ENCODE measurements around the gene RAD51AP1. TPM values are rescaled to one million over a fixed set of nuclear protein-coding genes. Genes with fewer than 3 reads are reported as not detected.

Gene RAD51AP1
- polyA plus RNA-seq, 2 of the 4 experiments (the other 2 are of a cell fraction), result 30.6 to 56.7 TPM

DNA sequence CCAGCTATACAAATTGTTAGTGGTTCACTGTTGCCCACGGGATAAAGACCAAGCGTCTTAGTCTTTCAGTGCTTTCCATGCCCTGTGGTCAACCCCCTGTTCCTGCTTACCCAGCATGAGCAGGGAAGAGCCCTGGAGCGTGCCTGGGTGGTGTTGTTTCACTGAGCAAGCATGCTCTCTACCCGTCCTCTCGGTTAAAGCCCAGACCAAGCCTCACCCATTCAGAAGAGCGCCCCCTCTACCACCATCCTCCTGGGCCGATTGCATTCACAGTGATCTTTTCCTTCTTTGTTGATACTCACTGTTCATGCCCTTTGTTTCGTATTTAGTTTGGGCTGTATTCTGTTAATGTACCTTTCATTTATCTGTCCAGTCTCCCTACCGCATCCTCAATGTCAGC, 48.4 kb downstream of the RAD51AP1 start:
- peak in 1 of 2 experiments; percentile 66; a peak in 3 of 6 replicates for ATAC-seq
- no peak for FAIRE-seq
- Histone ChIP-seq H3K9me3 (no peaks in the 10 kb centered on the region), H3K4me2 (no peak overlapping the region), H3K27ac (no peak overlapping the region), H3K4me3 (no peak overlapping the region), H3K4me1 (no peaks in the 10 kb centered on the region)
- DNase-seq (ENCODE audit: low read depth in 1 of 2, low spot score in 1 of 2), result no peak
- WGBS (ENCODE audit: missing lambda C conversion rate), result 26% methylated on average over 9 of the region's 9 CpGs
- POLR2A ChIA-PET, result no interaction called here
- TF ChIP-seq, protein P1, sequence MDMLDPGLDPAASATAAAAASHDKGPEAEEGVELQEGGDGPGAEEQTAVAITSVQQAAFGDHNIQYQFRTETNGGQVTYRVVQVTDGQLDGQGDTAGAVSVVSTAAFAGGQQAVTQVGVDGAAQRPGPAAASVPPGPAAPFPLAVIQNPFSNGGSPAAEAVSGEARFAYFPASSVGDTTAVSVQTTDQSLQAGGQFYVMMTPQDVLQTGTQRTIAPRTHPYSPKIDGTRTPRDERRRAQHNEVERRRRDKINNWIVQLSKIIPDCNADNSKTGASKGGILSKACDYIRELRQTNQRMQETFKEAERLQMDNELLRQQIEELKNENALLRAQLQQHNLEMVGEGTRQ (IDR thresholded peaks at IDR 0.05), result no peak
- TF ChIP-seq RNF2 (IDR thresholded peaks at IDR 0.05; ENCODE audit: borderline replicate concordance, low read depth) (no peak), EHMT2 (IDR thresholded peaks at IDR 0.05; ENCODE audit: low read depth) (no peak)
- CTCF ChIA-PET, result interaction anchor here (0.5 to 8.5 kb wide), 4 partner anchors 13 to 670 kb away, joined by 3 to 62 read pairs (median 4); no protein-coding TSS in a partner anchor

- ATAC-seq (no peak), DNase-seq (ENCODE audit: low read depth in 1 of 2, low spot score in 1 of 2) (no peak), FAIRE-seq (no peak)
- CTCF ChIA-PET, result interaction anchor here (0.6 to 8.5 kb wide), 3 partner anchors 9 to 317 kb away, joined by 4 to 62 read pairs (median 4); no protein-coding TSS in a partner anchor
- Histone ChIP-seq H3K27ac (no peak overlapping the region), H3K4me2 (no peak overlapping the region), H3K9me3 (no peaks in the 10 kb centered on the region), H3K4me1 (no peaks in the 10 kb centered on the region), H3K4me3 (no peak overlapping the region)
- WGBS (ENCODE audit: missing lambda C conversion rate), result 36% methylated on average over 3 of the region's 3 CpGs
- POLR2A ChIA-PET, result no interaction called here
- no peak for TF ChIP-seq TP53 (CRISPR knock-in tag; IDR thresholded peaks at IDR 0.05)
- no peak for TF ChIP-seq ZNF302 (CRISPR knock-in tag; IDR thresholded peaks at IDR 0.05)
- TF ChIP-seq MYC (IDR thresholded peaks at IDR 0.05; ENCODE audit: borderline replicate concordance, low read length), result no peak
- TF ChIP-seq POLR2AphosphoS2 (conservative IDR thresholded peaks at IDR 0.05; ENCODE audit: low read length), result no peak
- TF ChIP-seq BHLHE40 (IDR thresholded peaks at IDR 0.05; ENCODE audit: low read depth, low read length), result no peak
- TF ChIP-seq JUNB (IDR thresholded peaks at IDR 0.05), result no peak
- no peak for TF ChIP-seq PHF8 (IDR thresholded peaks at IDR 0.05; ENCODE audit: borderline replicate concordance, low read depth)
- no peak for TF ChIP-seq FOXS1 (CRISPR knock-in tag; IDR thresholded peaks at IDR 0.05)
These were observed 50.2 kb downstream of the RAD51AP1 start for GRCh38 chr12:4588916-4589315.

DNA sequence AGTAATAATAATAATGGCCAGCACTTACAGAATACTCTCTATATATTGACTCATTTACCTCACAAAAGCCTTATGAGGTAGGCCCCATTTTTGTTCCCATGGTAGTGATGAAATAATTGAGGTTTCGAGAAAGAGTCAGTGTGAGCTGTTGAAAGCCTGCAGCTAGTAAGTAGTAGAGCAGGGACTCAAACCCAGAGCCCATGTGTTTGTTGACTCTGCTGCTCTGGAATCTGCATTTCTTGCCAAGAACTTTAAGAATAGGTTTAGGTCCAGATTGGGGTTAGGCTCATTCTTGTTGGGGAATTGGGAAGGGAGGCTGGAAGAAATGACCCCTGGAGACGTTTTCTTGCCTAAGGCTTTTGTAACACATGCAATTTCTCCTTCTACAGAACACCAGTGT, 51.3 kb downstream of the RAD51AP1 start:
- DNase-seq (ENCODE audit: low read depth in 1 of 2, low spot score in 1 of 2) (no peak), FAIRE-seq (no peak), ATAC-seq (no peak)
- ChIA-PET CTCF (interaction anchor here (3.6 to 8.5 kb wide), 2 partner anchors 9 to 14 kb away, joined by 14 to 62 read pairs; no protein-coding TSS in a partner anchor), POLR2A (no interaction called here)
- no peak overlapping the region for H3K27ac ChIP-seq
- TF ChIP-seq MAFK (IDR thresholded peaks at IDR 0.05; ENCODE audit: partially characterized antibody) (no peak), CTCF (IDR thresholded peaks at IDR 0.05) (no peak), JUN (IDR thresholded peaks at IDR 0.05) (no peak), BCL3 (IDR thresholded peaks at IDR 0.05) (no peak), BHLHE40 (IDR thresholded peaks at IDR 0.05; ENCODE audit: low read depth, low read length) (no peak), ZFP36 (IDR thresholded peaks at IDR 0.05; ENCODE audit: borderline replicate concordance, partially characterized antibody) (no peak), RARB (CRISPR knock-in tag; IDR thresholded peaks at IDR 0.05) (no peak), KDM1A (IDR thresholded peaks at IDR 0.05; ENCODE audit: low read depth) (no peak), ZC3H11A (IDR thresholded peaks at IDR 0.05) (no peak), EP300 (IDR thresholded peaks at IDR 0.05) (no peak), RAD21 (conservative IDR thresholded peaks at IDR 0.05 in 1 of 2, IDR thresholded peaks at IDR 0.05 in 1 of 2) (no peak), FOSL2 (IDR thresholded peaks at IDR 0.05) (no peak), FOSL2 (CRISPR knock-in tag; IDR thresholded peaks at IDR 0.05) (no peak), HEYL (CRISPR knock-in tag; IDR thresholded peaks at IDR 0.05) (no peak), CHD2 (IDR thresholded peaks at IDR 0.05; ENCODE audit: low read length, partially characterized antibody) (no peak), FOXS1 (CRISPR knock-in tag; IDR thresholded peaks at IDR 0.05) (no peak), HMGXB4 (CRISPR knock-in tag; IDR thresholded peaks at IDR 0.05; ENCODE audit: borderline replicate concordance) (no peak), CBX8 (IDR thresholded peaks at IDR 0.05) (no peak), HDAC2 (IDR thresholded peaks at IDR 0.05) (no peak), ZSCAN20 (CRISPR knock-in tag; IDR thresholded peaks at IDR 0.05) (no peak)
- TF ChIP-seq, protein P2, sequence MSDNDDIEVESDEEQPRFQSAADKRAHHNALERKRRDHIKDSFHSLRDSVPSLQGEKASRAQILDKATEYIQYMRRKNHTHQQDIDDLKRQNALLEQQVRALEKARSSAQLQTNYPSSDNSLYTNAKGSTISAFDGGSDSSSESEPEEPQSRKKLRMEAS (IDR thresholded peaks at IDR 0.05), result no peak
- no peak overlapping the region for H3K4me3 ChIP-seq
- 6% methylated on average over 2 of the region's 2 CpGs for WGBS (ENCODE audit: missing lambda C conversion rate)
- no peaks in the 10 kb centered on the region for H3K4me1 ChIP-seq
- H3K9me3 ChIP-seq, result no peaks in the 10 kb centered on the region
- no peak overlapping the region for H3K4me2 ChIP-seq

Measured in A549 (cell line).